HL-60 (cell line): Measurements from ENCODE around the gene PGAP3.

ENCODE experiments used
- CTCF ChIP-seq: IDR thresholded peaks from one replicate; pipeline ENCODE4 v1.5.1; 2011; ENCODE audit warnings: low read length, control low read depth, inconsistent platforms; ENCODE audit not compliant: insufficient read depth
- GABPA ChIP-seq: IDR thresholded peaks from 2 replicates; pipeline ENCODE4 v1.6.1; 2012; ENCODE audit warnings: low read depth
- POLR2AphosphoS5 ChIP-seq: IDR thresholded peaks from 2 replicates; pipeline ENCODE4 v1.6.1; 2012; ENCODE audit warnings: low read depth
- REST ChIP-seq: IDR thresholded peaks from 2 replicates; pipeline ENCODE4 v1.6.1; 2012; ENCODE audit warnings: low read depth; ENCODE audit not compliant: insufficient replicate concordance

DNA sequence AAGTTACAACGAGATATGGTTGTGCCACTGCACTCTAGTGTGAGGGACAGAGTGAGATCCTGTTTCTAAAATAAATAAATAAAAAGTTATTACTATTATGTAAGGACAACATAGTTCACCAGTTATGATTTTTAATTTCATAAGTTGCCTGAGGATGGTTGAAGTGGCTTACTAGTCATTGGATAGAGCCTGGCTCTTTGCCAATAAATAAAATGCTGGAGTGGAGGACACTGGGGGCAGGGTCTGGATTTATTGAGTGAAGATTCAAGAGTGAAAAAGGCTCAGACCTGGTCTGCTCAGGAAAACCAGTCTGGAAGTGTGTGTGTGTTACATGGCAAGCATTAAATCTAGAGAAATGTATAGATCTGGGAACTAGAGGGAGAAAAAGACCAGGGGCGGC is 48.8 kb downstream of the PGAP3 start:
- TF ChIP-seq CTCF (no peak), POLR2AphosphoS5 (no peak), REST (no peak), GABPA (no peak)
